ENCODE results near the gene DARS2.
"Not testable (repeated sequence)": the region's sequence is repeated elsewhere in the genome, so short reads cannot be mapped to it uniquely, and the experiment has no call there.

The DARS2 gene

GRCh38 chr1:173862769-173863223 lies 38.3 kb downstream of the DARS2 start:
- no peak for DNase-seq

GRCh38 chr1:173863224-173864161 lies 39.0 kb downstream of the DARS2 start:
- no peak for DNase-seq

GRCh38 chr1:173864179-173864867 lies 39.9 kb downstream of the DARS2 start:
- no peak for DNase-seq

GRCh38 chr1:173865468-173866164 lies 41.1 kb downstream of the DARS2 start:
- DNase-seq, result no peak

- DNase-seq, result no peak
These were observed 42.1 kb downstream of the DARS2 start for GRCh38 chr1:173866413-173867115.

GRCh38 chr1:173867141-173867752 lies 42.8 kb downstream of the DARS2 start:
- DNase-seq, result no peak

GRCh38 chr1:173867753-173868265 lies 43.3 kb downstream of the DARS2 start, which contains the start of gene GAS5:
Gene GAS5 (minus strand): TSS chr1:173867989.
- DNase-seq, result peak; percentile 100

- peak; percentile 47 for DNase-seq
These were observed 44.0 kb downstream of the DARS2 start, which contains the start of gene ZBTB37 for GRCh38 chr1:173868266-173869020. Gene ZBTB37 (plus strand): TSS chr1:173868380. CDS start chr1:173870226, 1,846 bp downstream.

- no peak for DNase-seq
These were observed 44.5 kb downstream of the DARS2 start for GRCh38 chr1:173869021-173869359.

GRCh38 chr1:173870252-173871075 lies 46.0 kb downstream of the DARS2 start:
- DNase-seq, result no peak

- no peak for DNase-seq
These were observed 46.6 kb downstream of the DARS2 start for GRCh38 chr1:173871091-173871490.

GRCh38 chr1:173871500-173871899 lies 47.0 kb downstream of the DARS2 start:
- no peak for DNase-seq

GRCh38 chr1:173876732-173877131 lies 52.3 kb downstream of the DARS2 start:
- no peak for DNase-seq

- no peak for DNase-seq
These were observed 53.8 kb downstream of the DARS2 start for GRCh38 chr1:173878251-173878650.

- DNase-seq, result not testable (repeated sequence)
These were observed 56.6 kb downstream of the DARS2 start for GRCh38 chr1:173881117-173881516.

- no peak for DNase-seq
These were observed 60.2 kb downstream of the DARS2 start for GRCh38 chr1:173884701-173885100.

- no peak for DNase-seq
These were observed 62.5 kb downstream of the DARS2 start for GRCh38 chr1:173886746-173887611.

- DNase-seq, result no peak
These were observed 63.2 kb downstream of the DARS2 start for GRCh38 chr1:173887627-173888026.

GRCh38 chr1:173888749-173889148 lies 64.3 kb downstream of the DARS2 start:
- no peak for DNase-seq

All from SIG-M5 (cell line).